Measurements from ENCODE around the gene PRR7.

The PRR7 gene

GRCh38 chr5:177432143-177432838 is 14.3 kb upstream of the PRR7 start:
- Histone ChIP-seq H3K27me3 (ENCODE audit: low read depth, low read length) (no peaks in the 10 kb centered on the region), H3K36me3 (ENCODE audit: control insufficient read depth in 1 of 2, insufficient read depth in 2 of 2, low read length in 2 of 2) (peaks cover 35 to 55% of the 10 kb centered on the region in 2 donors), H3K4me1 (ENCODE audit: control insufficient read depth in 1 of 2, insufficient read depth in 2 of 2, low read length in 2 of 2) (peaks cover 6 to 32% of the 10 kb centered on the region in 2 donors), H3K27ac (ENCODE audit: low read length) (no peak overlapping the region), H3K9me3 (ENCODE audit: control insufficient read depth in 1 of 2, low read length in 2 of 2) (no peaks in the 10 kb centered on the region), H3K4me3 (ENCODE audit: low read depth in 1 of 2, low read length in 2 of 2) (no peak overlapping the region)

GRCh38 chr5:177432839-177433657 is 13.6 kb upstream of the PRR7 start:
- no peak overlapping the region for H3K27ac ChIP-seq (ENCODE audit: low read length)

GRCh38 chr5:177433658-177434217 is 12.9 kb upstream of the PRR7 start:
- peaks cover 2 to 19% of the 10 kb centered on the region in 2 donors for H3K4me1 ChIP-seq (ENCODE audit: control insufficient read depth in 1 of 2, insufficient read depth in 2 of 2, low read length in 2 of 2)
- peaks cover 41 to 68% of the 10 kb centered on the region in 2 donors for H3K36me3 ChIP-seq (ENCODE audit: control insufficient read depth in 1 of 2, insufficient read depth in 2 of 2, low read length in 2 of 2)

More at GRCh38 chr5:177432839-177433657, 13.6 kb upstream of the PRR7 start:
- no peak overlapping the region for H3K4me3 ChIP-seq (ENCODE audit: low read depth in 1 of 2, low read length in 2 of 2)
- no peaks in the 10 kb centered on the region for H3K27me3 ChIP-seq (ENCODE audit: low read depth, low read length)
- peaks cover 3 to 24% of the 10 kb centered on the region in 2 donors for H3K4me1 ChIP-seq (ENCODE audit: control insufficient read depth in 1 of 2, insufficient read depth in 2 of 2, low read length in 2 of 2)
- peaks cover 41 to 61% of the 10 kb centered on the region in 2 donors for H3K36me3 ChIP-seq (ENCODE audit: control insufficient read depth in 1 of 2, insufficient read depth in 2 of 2, low read length in 2 of 2)
- H3K9me3 ChIP-seq (ENCODE audit: control insufficient read depth in 1 of 2, low read length in 2 of 2) = no peaks in the 10 kb centered on the region

GRCh38 chr5:177434437-177434836 is 12.2 kb upstream of the PRR7 start:
- Histone ChIP-seq H3K27ac (ENCODE audit: low read length) (no peak overlapping the region), H3K9me3 (ENCODE audit: control insufficient read depth in 1 of 2, low read length in 2 of 2) (no peaks in the 10 kb centered on the region), H3K4me1 (ENCODE audit: control insufficient read depth in 1 of 2, insufficient read depth in 2 of 2, low read length in 2 of 2) (peaks cover 0 to 14% of the 10 kb centered on the region in 2 donors), H3K4me3 (ENCODE audit: low read depth in 1 of 2, low read length in 2 of 2) (no peak overlapping the region), H3K36me3 (ENCODE audit: control insufficient read depth in 1 of 2, insufficient read depth in 2 of 2, low read length in 2 of 2) (peaks cover 41 to 71% of the 10 kb centered on the region in 2 donors), H3K27me3 (ENCODE audit: low read depth, low read length) (no peaks in the 10 kb centered on the region)

More at GRCh38 chr5:177433658-177434217, 12.9 kb upstream of the PRR7 start:
- Histone ChIP-seq H3K27me3 (ENCODE audit: low read depth, low read length) (no peaks in the 10 kb centered on the region), H3K9me3 (ENCODE audit: control insufficient read depth in 1 of 2, low read length in 2 of 2) (no peaks in the 10 kb centered on the region), H3K27ac (ENCODE audit: low read length) (no peak overlapping the region), H3K4me3 (ENCODE audit: low read depth in 1 of 2, low read length in 2 of 2) (no peak overlapping the region)

- Histone ChIP-seq H3K27me3 (ENCODE audit: low read depth, low read length) (no peaks in the 10 kb centered on the region), H3K27ac (ENCODE audit: low read length) (no peak overlapping the region), H3K36me3 (ENCODE audit: control insufficient read depth in 1 of 2, insufficient read depth in 2 of 2, low read length in 2 of 2) (peaks cover 41 to 76% of the 10 kb centered on the region in 2 donors)
Measured at GRCh38 chr5:177434942-177435738, 11.5 kb upstream of the PRR7 start.

GRCh38 chr5:177435847-177436536 is 10.6 kb upstream of the PRR7 start:
- H3K4me3 ChIP-seq (ENCODE audit: low read depth in 1 of 2, low read length in 2 of 2) = no peak overlapping the region
- no peak overlapping the region for H3K27ac ChIP-seq (ENCODE audit: low read length)
- peaks cover 41 to 83% of the 10 kb centered on the region in 2 donors for H3K36me3 ChIP-seq (ENCODE audit: control insufficient read depth in 1 of 2, insufficient read depth in 2 of 2, low read length in 2 of 2)
- H3K4me1 ChIP-seq (ENCODE audit: control insufficient read depth in 1 of 2, insufficient read depth in 2 of 2, low read length in 2 of 2) = peaks cover 0 to 3% of the 10 kb centered on the region in 2 donors
- H3K27me3 ChIP-seq (ENCODE audit: low read depth, low read length) = no peaks in the 10 kb centered on the region
- H3K9me3 ChIP-seq (ENCODE audit: control insufficient read depth in 1 of 2, low read length in 2 of 2) = no peaks in the 10 kb centered on the region

More at GRCh38 chr5:177434942-177435738, 11.5 kb upstream of the PRR7 start:
- H3K9me3 ChIP-seq (ENCODE audit: control insufficient read depth in 1 of 2, low read length in 2 of 2) = no peaks in the 10 kb centered on the region
- H3K4me3 ChIP-seq (ENCODE audit: low read depth in 1 of 2, low read length in 2 of 2) = no peak overlapping the region
- peaks cover 0 to 8% of the 10 kb centered on the region in 2 donors for H3K4me1 ChIP-seq (ENCODE audit: control insufficient read depth in 1 of 2, insufficient read depth in 2 of 2, low read length in 2 of 2)

GRCh38 chr5:177437623-177438022 is 9.0 kb upstream of the PRR7 start:
- H3K27ac ChIP-seq (ENCODE audit: low read length) = no peak overlapping the region
- H3K4me1 ChIP-seq (ENCODE audit: control insufficient read depth in 1 of 2, insufficient read depth in 2 of 2, low read length in 2 of 2) = no peaks in the 10 kb centered on the region
- no peaks in the 10 kb centered on the region for H3K9me3 ChIP-seq (ENCODE audit: control insufficient read depth in 1 of 2, low read length in 2 of 2)
- peaks cover 32 to 86% of the 10 kb centered on the region in 2 donors for H3K36me3 ChIP-seq (ENCODE audit: control insufficient read depth in 1 of 2, insufficient read depth in 2 of 2, low read length in 2 of 2)
- no peaks in the 10 kb centered on the region for H3K27me3 ChIP-seq (ENCODE audit: low read depth, low read length)
- no peak overlapping the region for H3K4me3 ChIP-seq (ENCODE audit: low read depth in 1 of 2, low read length in 2 of 2)

GRCh38 chr5:177438468-177438867 is 8.1 kb upstream of the PRR7 start:
- Histone ChIP-seq H3K9me3 (ENCODE audit: control insufficient read depth in 1 of 2, low read length in 2 of 2) (no peaks in the 10 kb centered on the region), H3K27me3 (ENCODE audit: low read depth, low read length) (no peaks in the 10 kb centered on the region), H3K36me3 (ENCODE audit: control insufficient read depth in 1 of 2, insufficient read depth in 2 of 2, low read length in 2 of 2) (peaks cover 24 to 79% of the 10 kb centered on the region in 2 donors), H3K4me1 (ENCODE audit: control insufficient read depth in 1 of 2, insufficient read depth in 2 of 2, low read length in 2 of 2) (no peaks in the 10 kb centered on the region), H3K27ac (ENCODE audit: low read length) (no peak overlapping the region), H3K4me3 (ENCODE audit: low read depth in 1 of 2, low read length in 2 of 2) (no peak overlapping the region)

- no peak overlapping the region for H3K27ac ChIP-seq (ENCODE audit: low read length)
- no peak overlapping the region for H3K4me3 ChIP-seq (ENCODE audit: low read depth in 1 of 2, low read length in 2 of 2)
- H3K36me3 ChIP-seq (ENCODE audit: control insufficient read depth in 1 of 2, insufficient read depth in 2 of 2, low read length in 2 of 2) = peaks cover 17 to 68% of the 10 kb centered on the region in 2 donors
- no peaks in the 10 kb centered on the region for H3K4me1 ChIP-seq (ENCODE audit: control insufficient read depth in 1 of 2, insufficient read depth in 2 of 2, low read length in 2 of 2)
- no peaks in the 10 kb centered on the region for H3K9me3 ChIP-seq (ENCODE audit: control insufficient read depth in 1 of 2, low read length in 2 of 2)
- H3K27me3 ChIP-seq (ENCODE audit: low read depth, low read length) = no peaks in the 10 kb centered on the region
Measured at GRCh38 chr5:177439518-177440053, 7.0 kb upstream of the PRR7 start.

GRCh38 chr5:177440211-177440989 is 6.2 kb upstream of the PRR7 start:
- H3K27me3 ChIP-seq (ENCODE audit: low read depth, low read length) = no peaks in the 10 kb centered on the region
- no peaks in the 10 kb centered on the region for H3K4me1 ChIP-seq (ENCODE audit: control insufficient read depth in 1 of 2, insufficient read depth in 2 of 2, low read length in 2 of 2)
- H3K4me3 ChIP-seq (ENCODE audit: low read depth in 1 of 2, low read length in 2 of 2) = no peak overlapping the region
- peaks cover 12 to 60% of the 10 kb centered on the region in 2 donors for H3K36me3 ChIP-seq (ENCODE audit: control insufficient read depth in 1 of 2, insufficient read depth in 2 of 2, low read length in 2 of 2)
- H3K27ac ChIP-seq (ENCODE audit: low read length) = no peak overlapping the region
- H3K9me3 ChIP-seq (ENCODE audit: control insufficient read depth in 1 of 2, low read length in 2 of 2) = no peaks in the 10 kb centered on the region
